Right ventricle myocardium superior (tissue), 1 donor: ENCODE measurements around the gene CAPN7. TPM values are rescaled to one million over a fixed set of nuclear protein-coding genes. Genes with fewer than 3 reads are reported as not detected.

Source experiments
- ATAC-seq: fragments of 200-7000 bp; cut with Tn5 transposase; one replicate; pipeline ENCODE4 v1.9.1; 2020; ENCODE audit warnings: mild to moderate bottlenecking; ENCODE audit not compliant: poor library complexity
- DNase-seq: peaks from one replicate; pipeline ENCODE4 v3.0.0-alpha.2; 2020
- intact Hi-C: fragments of 100-400 bp; cut with DNase I; formaldehyde crosslinking; loops from one replicate; pipeline ENCODE4 v1.11.2; 2022
- total RNA-seq: library from RNA; stranded (reverse); fragmentation: NEBNext Ultra II Directional; extraction: Animal tissue kit (Norgen Biotek cat#: 25700); gene quantifications from one replicate; pipeline ENCODE4 v1.2.1, GENCODE V29; 2021
- donor health status: DM: no; HTN: yes; CAD: no; lungs with severe emphysema.

Gene CAPN7
- total RNA-seq, 1 donor from 2014 or later, result 28.1 TPM

DNA sequence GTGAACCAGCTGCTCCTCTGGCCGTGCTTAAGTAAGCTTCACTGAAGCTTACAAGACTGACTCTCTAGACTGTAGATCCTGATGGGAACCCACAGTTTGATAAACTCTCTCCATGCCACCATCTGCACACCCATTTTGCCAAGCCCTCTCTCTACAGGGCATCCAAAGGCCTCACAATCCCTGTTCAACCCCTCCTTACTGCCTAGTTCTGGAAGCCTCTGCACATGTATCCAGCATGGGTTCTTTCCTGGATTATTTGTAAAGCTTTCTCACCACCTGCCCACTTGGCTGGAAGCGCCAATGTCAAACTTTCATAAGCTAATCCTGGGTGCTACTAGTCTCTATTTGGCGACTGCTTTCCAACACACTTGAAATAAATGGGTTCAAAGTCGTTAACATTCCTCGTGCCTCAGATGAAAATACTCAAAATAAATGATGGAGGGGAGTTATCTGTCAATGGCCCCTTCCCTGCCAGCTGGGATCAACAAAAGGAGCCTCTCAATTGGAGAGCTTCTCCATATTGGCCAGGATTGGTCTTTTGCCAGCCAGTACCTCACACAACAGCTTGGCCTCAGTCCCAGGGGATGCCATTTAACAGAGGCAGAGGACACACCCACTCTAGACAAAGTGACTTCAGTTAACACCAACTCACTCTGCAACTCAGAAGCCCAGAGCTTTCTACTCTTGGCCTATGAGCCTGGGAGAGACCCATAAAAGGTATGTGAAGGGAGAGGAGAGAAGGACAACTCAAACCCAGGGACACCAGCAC, 78.3 kb downstream of the CAPN7 start:
- peak; percentile 58 for DNase-seq
- intact Hi-C loops, result no loop called here
- peak; percentile 51 for ATAC-seq

DNA sequence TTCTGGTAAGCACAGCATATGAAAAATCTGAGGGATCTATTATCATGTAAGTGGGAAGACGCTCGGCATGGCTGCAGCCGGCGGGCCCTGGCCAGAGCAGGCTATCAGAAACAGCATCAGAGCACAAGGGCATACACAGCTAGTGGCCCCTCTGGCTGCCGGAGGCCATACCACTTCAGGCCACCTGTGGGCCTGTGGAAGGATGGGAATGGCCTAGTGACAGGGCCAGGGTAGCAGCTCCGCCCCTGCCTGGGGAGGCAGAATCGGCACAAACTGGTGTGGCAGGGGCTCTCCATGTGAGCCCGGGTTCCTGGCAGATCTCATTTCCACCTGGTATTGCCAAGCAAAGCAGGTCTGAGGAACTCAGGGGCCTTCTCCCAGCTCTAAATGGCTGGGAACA, 80.0 kb downstream of the CAPN7 start:
- intact Hi-C loops, result no loop called here
- DNase-seq, result no peak
- no peak for ATAC-seq

DNA sequence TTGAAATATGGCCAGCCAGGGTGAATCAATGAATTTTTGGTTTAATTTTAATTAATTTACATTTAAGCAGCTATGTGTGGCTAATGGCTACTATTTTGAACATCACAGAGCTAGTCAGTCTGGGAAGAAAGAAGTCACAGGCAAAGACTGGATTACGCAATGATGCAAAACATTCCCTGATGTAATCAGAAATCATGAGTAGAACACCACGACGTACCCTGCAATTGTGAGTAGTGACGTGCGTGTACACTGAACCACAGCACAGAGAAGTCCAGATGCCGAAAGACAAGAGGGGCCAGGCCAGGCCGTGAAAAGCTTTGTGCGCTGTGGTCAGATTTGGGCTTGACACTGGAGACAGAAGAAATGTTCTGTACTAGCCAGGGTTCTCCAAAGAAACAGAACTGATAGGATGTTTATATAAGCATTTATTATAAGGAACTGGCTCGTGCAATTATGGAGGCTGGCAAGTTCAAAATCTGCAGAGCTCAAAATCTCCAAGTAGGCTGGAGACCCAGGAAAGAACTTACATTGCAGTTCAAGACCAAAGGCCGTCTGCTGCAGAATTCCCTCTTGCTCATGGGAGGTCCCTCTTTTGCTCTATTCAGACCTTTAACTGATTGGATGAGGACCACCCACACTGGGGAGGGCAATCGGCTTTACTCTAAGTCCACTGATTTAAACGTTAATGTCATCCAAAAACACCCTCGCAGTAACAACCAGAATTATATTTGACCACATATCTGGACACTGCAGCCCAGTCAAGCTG, 81.7 kb downstream of the CAPN7 start:
- peak; percentile 85 for DNase-seq
- peak; percentile 86 for ATAC-seq
- intact Hi-C loops, result no loop called here

DNA sequence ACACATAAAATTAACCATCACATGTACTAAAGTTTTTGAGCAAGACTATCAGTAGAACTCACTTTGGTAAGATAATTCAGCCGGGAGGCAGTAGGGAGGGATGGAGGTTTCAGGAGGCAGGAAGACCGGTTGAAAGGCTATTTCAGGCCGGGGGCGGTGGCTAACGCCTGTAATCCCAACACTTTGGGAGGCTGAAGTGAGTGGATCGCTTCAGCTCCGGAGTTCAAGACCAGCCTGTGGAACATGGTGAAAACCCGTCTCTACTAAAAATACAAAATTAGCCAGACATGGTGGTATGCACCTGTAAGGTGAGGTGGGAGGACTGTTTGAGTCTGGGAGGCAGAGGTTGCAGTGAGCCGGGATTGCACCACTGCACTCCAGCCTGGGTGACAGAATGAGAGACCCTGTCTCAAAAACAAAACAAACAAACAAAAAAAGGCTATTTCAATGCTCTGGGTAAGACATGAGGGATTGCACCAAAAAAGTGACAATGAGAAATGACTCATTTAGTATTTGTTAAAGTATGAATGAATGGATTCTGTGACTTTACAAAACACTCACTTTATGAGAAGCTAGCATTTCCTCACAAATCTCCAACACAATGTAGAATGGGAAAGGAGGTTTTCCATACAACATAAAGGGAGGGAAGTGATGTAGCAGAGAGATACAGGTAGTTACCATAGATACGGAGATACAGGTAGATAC, 82.4 kb downstream of the CAPN7 start:
- ATAC-seq, result no peak
- no peak for DNase-seq
- intact Hi-C loops, result no loop called here

DNA sequence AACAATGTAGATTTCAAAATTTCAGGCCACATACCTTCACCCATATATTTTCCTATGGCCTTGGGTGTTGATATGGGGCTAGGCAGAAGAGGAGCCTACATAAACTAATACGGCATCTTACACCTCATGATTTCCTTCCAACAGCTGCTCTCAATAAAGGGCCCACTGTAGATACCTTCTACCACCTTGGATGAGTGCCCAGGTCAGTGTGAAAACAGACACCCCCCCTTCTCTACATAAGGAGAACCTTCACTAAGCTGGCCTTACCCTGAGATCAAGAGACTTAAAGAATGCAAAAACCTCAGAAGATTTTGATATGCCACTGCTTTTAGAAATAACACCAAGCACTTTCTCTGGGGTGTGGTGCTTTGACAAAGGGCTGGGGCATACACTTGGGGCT, 83.6 kb downstream of the CAPN7 start:
- intact Hi-C loops, result no loop called here
- ATAC-seq (no peak), DNase-seq (no peak)

DNA sequence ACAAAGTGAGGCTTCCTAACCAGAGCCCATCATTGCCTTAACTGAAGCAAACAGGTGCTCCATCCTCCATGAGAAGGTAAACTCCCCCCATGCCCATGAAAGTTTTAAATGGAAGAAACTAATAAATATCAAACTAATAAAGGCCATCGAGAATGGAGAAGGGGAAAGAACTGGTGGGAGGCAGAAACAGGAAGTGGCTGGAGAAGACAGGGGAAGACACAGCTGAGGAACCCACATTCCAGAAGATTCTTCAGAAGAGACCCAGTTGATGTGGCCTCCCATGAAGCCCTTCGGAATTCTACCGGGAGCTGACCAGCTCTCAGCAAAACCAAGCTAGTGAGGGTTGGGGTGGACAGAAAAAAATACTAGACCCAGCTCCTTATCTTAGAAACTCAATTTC, 84.7 kb downstream of the CAPN7 start:
- no peak for DNase-seq
- ATAC-seq, result no peak
- intact Hi-C loops, result no loop called here

DNA sequence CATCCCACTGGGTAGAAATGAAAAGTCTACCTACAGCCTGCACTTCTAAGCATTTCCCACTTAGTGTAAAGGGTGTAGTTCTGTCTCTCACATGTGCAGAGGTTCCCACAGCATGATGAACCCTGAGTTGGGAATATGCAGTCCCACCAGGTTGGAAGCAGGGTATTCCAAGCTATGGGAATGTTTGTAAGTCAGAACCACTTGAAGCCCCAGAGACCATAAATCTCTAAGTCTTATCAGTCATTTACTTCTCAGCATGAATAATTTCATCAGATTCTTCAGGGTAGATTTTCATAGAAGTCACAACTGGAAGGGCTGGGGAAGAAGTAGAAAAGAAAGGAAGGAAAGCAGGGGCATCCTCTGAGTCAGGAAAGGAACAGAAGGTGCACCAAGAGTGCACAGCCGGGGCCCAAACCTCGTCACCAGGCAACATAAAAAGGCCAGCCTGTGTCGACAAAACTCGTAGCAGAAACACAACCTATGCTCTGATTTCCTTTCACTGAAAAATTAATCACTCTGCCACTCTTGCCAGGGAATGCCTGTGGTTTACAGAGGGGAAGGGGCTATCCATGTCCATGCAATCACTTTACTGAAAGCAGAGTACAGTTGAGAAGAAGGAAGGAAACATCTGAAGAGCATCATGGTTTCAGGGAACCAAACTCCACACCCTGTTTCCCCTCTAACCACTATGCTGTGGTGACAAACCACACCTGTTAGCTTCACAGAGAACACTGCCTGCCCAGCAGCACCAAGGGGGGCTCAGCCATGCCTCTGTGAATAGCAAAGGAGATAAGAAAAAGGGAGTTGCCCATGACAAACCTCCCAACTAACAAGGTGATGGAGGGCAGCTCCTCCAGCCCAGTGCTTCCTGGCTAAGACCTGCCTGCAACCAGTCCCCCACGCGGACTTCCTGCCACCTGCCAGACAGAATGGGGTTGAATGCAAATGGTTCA, 85.8 kb downstream of the CAPN7 start:
- ATAC-seq, result peak; percentile 1

DNA sequence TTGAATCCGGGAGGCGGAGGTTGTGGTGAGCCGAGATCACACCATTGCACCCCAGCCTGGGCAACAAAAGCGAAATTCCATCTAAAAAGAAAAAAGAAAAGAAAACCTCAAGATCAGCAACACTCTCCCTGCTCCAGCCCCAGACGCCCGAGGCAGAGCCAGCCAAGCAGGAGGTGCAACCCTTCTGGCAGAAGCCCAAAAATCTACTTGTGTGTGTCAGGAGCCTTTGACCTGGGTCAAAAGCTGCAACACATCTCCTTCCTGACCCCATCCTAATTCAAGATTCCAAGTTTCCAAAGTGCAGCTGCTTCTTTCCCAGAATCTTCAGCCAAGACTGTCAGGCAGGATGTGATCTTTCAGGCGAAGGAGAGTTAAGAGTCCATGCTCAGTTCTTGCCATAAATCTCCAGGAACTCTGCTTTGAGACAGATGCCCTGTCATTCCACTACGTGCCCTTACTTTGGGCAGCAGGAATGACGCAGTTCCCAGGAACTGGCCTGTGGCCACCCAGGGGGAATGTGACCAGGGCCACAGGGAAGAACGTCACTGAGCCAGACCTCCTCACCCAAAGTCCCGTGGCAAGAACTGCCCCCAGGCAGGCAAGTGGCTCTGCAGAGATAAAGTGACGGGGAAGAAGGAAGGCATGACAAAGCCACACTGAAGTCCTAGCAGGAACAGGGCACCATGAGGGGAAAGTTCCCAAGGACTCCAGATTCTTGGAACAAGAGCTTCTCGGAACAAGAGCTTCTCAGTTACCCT, 86.9 kb downstream of the CAPN7 start:
- ATAC-seq, result peak; percentile 42
- peak; percentile 65 for DNase-seq
- intact Hi-C loops, result no loop called here

More for the DNA sequence above, 85.8 kb downstream of the CAPN7 start:
- peak; percentile 50 for DNase-seq
- intact Hi-C loops, result no loop called here

DNA sequence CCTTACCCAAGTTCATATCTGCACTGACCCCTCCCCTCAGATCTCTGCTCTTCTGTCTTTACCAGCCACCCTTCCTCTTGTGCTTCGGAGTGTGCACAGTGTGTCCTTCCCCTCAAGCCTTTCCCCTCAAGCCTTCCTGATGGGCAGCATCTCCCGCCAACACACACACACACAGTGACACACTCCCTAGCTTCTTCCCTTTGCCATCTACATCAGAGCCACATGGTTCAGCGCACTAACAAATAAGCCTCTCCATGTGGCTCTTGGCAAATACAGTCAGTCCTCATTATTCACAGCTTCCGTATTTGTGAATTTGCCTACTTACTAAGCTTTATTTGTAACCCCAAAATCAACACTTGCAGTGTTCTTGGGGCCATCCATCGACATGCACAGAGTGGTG, 88.9 kb downstream of the CAPN7 start:
- intact Hi-C loops, result no loop called here
- ATAC-seq (peak; percentile 43), DNase-seq (no peak)

DNA sequence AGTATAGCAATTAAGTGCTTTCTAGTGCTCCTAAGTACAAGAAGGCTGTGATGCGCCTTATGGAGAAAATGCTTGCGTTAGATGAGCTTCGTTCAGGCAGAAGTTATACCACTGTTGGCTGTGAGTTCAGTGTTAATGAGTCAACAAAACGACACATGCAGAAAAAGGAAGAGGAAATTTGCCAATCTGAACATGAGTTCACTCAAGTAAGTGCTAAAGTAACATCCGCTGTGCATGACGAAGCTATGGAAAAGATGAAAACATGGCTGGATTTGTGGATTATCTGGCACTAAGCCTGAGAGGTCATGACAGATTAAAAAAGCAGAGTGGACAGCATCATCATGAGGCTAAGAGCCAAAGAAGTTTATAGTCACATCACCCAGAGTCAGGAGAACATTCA, 89.5 kb downstream of the CAPN7 start:
- DNase-seq, result no peak
- intact Hi-C loops, result no loop called here
- ATAC-seq, result peak; percentile 59

DNA sequence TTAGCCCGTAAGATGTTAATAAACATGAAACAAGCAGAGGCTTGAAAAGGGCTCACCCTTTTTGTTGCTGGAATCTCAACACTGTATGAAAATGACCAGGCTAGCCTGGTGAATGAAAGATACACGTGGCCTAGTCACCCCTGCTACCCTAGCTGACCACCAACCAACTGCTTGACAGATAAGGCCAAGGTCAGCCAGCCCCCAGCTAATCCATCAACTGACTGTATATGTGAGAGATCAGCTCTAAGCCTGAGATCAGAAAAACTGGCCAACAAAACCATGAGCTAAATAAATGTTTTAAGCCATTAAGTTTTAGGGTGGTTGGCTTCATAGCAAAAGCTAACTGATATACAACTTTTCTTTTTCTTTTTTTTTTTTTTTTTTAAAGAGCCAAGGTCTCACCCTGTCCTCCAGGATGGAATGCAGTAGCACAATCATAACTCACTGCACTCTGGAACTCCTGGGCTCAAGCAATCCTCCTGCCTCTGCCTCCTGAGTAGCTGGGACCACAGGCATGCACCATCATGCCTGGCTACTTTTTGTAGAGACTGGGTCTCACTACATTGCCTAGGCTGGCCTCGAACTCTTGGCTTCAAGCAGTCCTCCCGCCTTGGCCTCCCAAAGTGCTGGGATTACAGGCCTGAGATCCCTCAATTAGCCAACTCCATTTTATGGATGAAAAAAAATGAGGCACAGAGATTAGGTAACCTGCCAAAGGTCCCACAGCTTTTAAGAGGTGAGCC, 91.7 kb downstream of the CAPN7 start:
- no peak for DNase-seq
- intact Hi-C loops, result no loop called here
- ATAC-seq, result no peak

DNA sequence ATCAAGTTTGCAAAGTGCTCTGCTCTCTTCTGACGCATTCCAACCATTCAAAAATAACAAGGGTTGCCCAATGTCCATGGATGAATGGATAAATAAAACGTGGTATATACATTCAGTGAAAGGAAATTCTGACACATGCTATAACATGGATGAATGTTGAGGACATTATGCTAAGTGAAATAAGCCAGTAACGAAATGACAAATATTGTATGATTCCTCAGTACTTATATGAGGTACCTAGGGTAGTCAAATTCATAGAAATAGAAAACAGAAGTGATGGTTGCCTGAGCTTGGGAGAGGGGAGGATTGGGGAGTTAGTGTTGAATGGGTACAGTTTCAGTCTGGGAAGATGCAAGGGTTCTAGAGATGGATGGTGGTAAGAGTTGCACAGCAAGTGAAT, 92.5 kb downstream of the CAPN7 start:
- intact Hi-C loops, result no loop called here
- DNase-seq (no peak), ATAC-seq (no peak)

DNA sequence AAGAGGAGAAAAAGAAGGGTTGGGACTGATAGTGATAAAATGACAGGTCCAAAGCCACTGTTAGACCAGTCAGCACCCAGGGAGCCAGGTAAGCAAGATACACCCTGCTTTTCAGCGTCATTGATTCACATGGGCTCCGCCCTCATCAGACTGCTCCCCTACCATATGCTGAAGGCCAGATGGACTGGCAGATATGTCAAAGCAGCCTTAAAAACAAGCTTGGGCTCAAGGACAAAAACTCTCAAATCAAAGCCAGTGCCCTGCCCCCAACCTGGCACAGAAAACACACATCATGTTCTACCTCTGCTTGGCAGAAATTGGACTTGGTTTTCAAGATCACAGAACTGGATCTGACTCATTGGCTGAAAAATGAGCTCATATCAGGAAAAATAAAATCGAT, 93.0 kb downstream of the CAPN7 start:
- ATAC-seq (no peak), DNase-seq (no peak)
- intact Hi-C loops, result no loop called here

DNA sequence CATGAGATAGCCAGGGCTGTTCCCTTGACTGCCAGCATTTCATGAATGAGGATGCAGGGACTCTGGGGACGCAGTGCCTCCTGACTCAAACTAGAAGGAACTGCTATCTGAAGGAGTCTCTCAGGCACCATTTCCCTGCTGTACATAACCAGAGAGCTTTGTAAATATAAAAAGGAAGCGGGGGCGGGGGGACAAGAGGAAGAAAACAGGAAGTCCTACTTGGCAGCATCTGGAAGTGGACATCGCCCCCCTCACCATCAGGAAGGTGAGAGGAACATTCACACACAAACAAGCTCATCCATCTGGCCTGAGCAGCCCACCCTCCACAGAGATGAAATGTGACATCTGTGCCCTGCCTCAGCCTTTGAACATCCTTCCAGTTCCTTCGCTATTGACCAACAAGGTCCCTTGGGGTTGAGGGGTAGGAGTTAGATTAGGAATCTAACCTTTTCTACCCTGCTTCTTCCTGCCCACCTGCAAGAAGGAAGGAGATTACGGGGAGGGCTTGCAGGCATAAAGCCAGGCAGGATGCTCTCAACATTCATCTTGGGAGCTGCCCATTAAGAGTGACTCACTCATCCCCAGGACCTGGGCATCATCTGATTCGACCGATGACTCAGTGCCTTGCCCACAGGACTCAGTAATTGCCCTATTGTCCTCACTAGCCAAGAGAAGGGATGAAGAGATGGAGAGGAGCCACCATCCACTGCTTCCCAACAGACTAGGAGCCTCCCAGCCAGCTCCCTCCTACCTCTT, 94.5 kb downstream of the CAPN7 start:
- intact Hi-C loops, result no loop called here
- ATAC-seq (peak; percentile 23), DNase-seq (peak; percentile 45)

DNA sequence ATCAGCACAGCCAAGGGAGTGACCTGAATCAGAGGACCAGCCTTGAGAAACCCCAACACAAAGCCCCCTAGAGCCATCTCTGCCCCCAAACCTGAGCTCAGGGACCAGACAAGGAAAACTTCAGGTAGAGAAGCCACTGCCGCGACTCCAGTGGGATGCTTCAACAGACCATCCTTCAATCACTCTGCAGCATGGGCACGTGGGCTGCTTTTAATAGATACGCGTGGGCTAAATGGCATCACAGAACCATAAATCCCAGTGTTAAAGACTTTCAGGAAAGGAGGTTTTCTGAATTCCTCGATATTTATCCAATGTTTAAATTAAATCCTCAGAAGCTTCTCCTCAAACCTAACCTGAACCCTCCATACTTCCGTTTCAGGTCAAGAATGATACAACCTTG, 95.7 kb downstream of the CAPN7 start:
- intact Hi-C loops, result no loop called here
- ATAC-seq, result no peak
- DNase-seq, result no peak
